Gastrocnemius medialis (tissue), 4 donors: ENCODE data around the gene SPRR2D.

Experiments used
- POLR2A ChIP-seq, 2 donors: fragments of 450-650 bp; IDR thresholded peaks; one replicate each; pipeline ENCODE4 v1.6.1; 2017; ENCODE audit warnings: antibody characterized with exemption in 2 of 2, mild to moderate bottlenecking in 2 of 2, moderate library complexity in 2 of 2
- TF ChIP-seq, protein P1 (sequence below), 5 experiments: fragments of 450-650 bp in 3 of 5; fragments of 200-600 bp in 2 of 5; sonication (generic) in 2 of 5; IDR thresholded peaks in 4 of 5; conservative IDR thresholded peaks in 1 of 5; 1 replicate in 4 of 5; 2 replicates in 1 of 5; pipeline ENCODE4 v1.5.1; 2016 to 2019; ENCODE audit warnings: antibody characterized with exemption in 5 of 5, mild to moderate bottlenecking in 3 of 5, moderate library complexity in 3 of 5

- TF ChIP-seq, protein P1, sequence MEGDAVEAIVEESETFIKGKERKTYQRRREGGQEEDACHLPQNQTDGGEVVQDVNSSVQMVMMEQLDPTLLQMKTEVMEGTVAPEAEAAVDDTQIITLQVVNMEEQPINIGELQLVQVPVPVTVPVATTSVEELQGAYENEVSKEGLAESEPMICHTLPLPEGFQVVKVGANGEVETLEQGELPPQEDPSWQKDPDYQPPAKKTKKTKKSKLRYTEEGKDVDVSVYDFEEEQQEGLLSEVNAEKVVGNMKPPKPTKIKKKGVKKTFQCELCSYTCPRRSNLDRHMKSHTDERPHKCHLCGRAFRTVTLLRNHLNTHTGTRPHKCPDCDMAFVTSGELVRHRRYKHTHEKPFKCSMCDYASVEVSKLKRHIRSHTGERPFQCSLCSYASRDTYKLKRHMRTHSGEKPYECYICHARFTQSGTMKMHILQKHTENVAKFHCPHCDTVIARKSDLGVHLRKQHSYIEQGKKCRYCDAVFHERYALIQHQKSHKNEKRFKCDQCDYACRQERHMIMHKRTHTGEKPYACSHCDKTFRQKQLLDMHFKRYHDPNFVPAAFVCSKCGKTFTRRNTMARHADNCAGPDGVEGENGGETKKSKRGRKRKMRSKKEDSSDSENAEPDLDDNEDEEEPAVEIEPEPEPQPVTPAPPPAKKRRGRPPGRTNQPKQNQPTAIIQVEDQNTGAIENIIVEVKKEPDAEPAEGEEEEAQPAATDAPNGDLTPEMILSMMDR (IDR thresholded peaks at IDR 0.05 in 4 of 5, conservative IDR thresholded peaks at IDR 0.05 in 1 of 5), result no peak
- no peak for TF ChIP-seq POLR2A (IDR thresholded peaks at IDR 0.05)
Observed at GRCh38 chr1:153087652-153088051, 46.7 kb upstream of the SPRR2D start.
